ENCODE data around the gene TRIL. TPM values are rescaled to one million over a fixed set of nuclear protein-coding genes. Genes with fewer than 3 reads are reported as not detected.

TRIL gene
- total and polyA plus RNA-seq, 8 donors: 0.14 to 2.2 (median 0.41) TPM

- FAIRE-seq (no peak), ATAC-seq (no peak), DNase-seq (no peak)
- intact Hi-C loops (cut with DNase I): loop anchor here in 1 of 3 donors (10.0 kb wide), 1 partner anchor 151 kb away; no protein-coding TSS in a partner anchor
- Histone ChIP-seq H3K4me1 (peaks cover 0 to 6% (median 5%) of the 10 kb centered on the region in 3 donors), H3K9me3 (no peaks in the 10 kb centered on the region), H3K27me3 (no peaks in the 10 kb centered on the region), H3K4me3 (no peak overlapping the region), H3K36me3 (no peaks in the 10 kb centered on the region), H3K27ac (no peak overlapping the region)
- no peak for TF ChIP-seq CTCF (IDR thresholded peaks at IDR 0.05)
- 71 to 75% methylated on average over 4 of the region's 4 CpGs for WGBS, 2 donors
Measured at GRCh38 chr7:28953633-28954032, 4.5 kb downstream of the TRIL start.

GRCh38 chr7:28942168-28942567 lies 16.0 kb downstream of the TRIL start:
- intact Hi-C loops (cut with DNase I): no loop called here
- DNase-seq (no peak), FAIRE-seq (no peak), ATAC-seq (no peak)
- H3K27ac ChIP-seq: no peak overlapping the region
- no peak for TF ChIP-seq CTCF (IDR thresholded peaks at IDR 0.05)
- no peaks in the 10 kb centered on the region for H3K9me3 ChIP-seq
- no peaks in the 10 kb centered on the region for H3K36me3 ChIP-seq
- H3K27me3 ChIP-seq: no peaks in the 10 kb centered on the region
- no peak overlapping the region for H3K4me3 ChIP-seq
- no peaks in the 10 kb centered on the region for H3K4me1 ChIP-seq
- WGBS, 2 donors: 54 to 57% methylated on average over 3 of the region's 3 CpGs

- ATAC-seq (no peak), FAIRE-seq (no peak), DNase-seq (no peak)
- no peak overlapping the region for H3K4me3 ChIP-seq
- no peak for TF ChIP-seq CTCF (IDR thresholded peaks at IDR 0.05)
- no peaks in the 10 kb centered on the region for H3K27me3 ChIP-seq
- no peaks in the 10 kb centered on the region for H3K9me3 ChIP-seq
- 86 to 89% methylated on average over 5 of the region's 5 CpGs for WGBS, 2 donors
- H3K4me1 ChIP-seq: no peaks in the 10 kb centered on the region
- H3K27ac ChIP-seq: no peak overlapping the region
- intact Hi-C loops (cut with DNase I): no loop called here
- no peaks in the 10 kb centered on the region for H3K36me3 ChIP-seq
Measured at GRCh38 chr7:28941633-28942032, 16.5 kb downstream of the TRIL start.

GRCh38 chr7:28940741-28941384 lies 17.3 kb downstream of the TRIL start:
- no peaks in the 10 kb centered on the region for H3K4me1 ChIP-seq
- intact Hi-C loops (cut with DNase I): no loop called here
- no peak overlapping the region for H3K4me3 ChIP-seq
- no peaks in the 10 kb centered on the region for H3K36me3 ChIP-seq
- whole genome bisulfite sequencing, 2 donors: 82 to 86% methylated on average over 11 of the region's 11 CpGs
- ATAC-seq: no peak
- FAIRE-seq: no peak
- no peaks in the 10 kb centered on the region for H3K9me3 ChIP-seq
- H3K27me3 ChIP-seq: no peaks in the 10 kb centered on the region
- H3K27ac ChIP-seq: no peak overlapping the region
- DNase-seq: no peak
- TF ChIP-seq CTCF (IDR thresholded peaks at IDR 0.05): no peak

- no peak overlapping the region for H3K27ac ChIP-seq
- TF ChIP-seq CTCF (IDR thresholded peaks at IDR 0.05): no peak
- intact Hi-C loops (cut with DNase I): no loop called here
- no peaks in the 10 kb centered on the region for H3K4me1 ChIP-seq
- H3K4me3 ChIP-seq: no peak overlapping the region
- no peaks in the 10 kb centered on the region for H3K27me3 ChIP-seq
- 67 to 73% methylated on average over 7 of the region's 7 CpGs for WGBS, 2 donors
- DNase-seq (no peak), FAIRE-seq (no peak), ATAC-seq (no peak)
- H3K9me3 ChIP-seq: no peaks in the 10 kb centered on the region
- H3K36me3 ChIP-seq: no peaks in the 10 kb centered on the region
Measured at GRCh38 chr7:28939844-28940544, 18.1 kb downstream of the TRIL start.

Data from pancreas (tissue), 10 donors.